Measurements from ENCODE around the gene DNAJC5G. TPM values are rescaled to one million over a fixed set of nuclear protein-coding genes. Genes with fewer than 3 reads are reported as not detected.

The DNAJC5G gene
- total RNA-seq, 2 experiments from 2014 or later, result not detected

GRCh38 chr2:27322766-27323595 is 47.7 kb downstream of the DNAJC5G start, which contains the start of gene MPV17:
Gene MPV17, minus strand, starts transcription at chr2:27323097. Its CDS starts 580 bp downstream, at chr2:27322517.
- peaks cover 16% of the 10 kb centered on the region for H3K4me1 Mint-ChIP-seq
- H3K27ac Mint-ChIP-seq, result peak within 1 kb of the TSS; percentile 90
- DNase-seq, result peak; percentile 89
- no peaks in the 10 kb centered on the region for H3K27me3 Mint-ChIP-seq
- no peaks in the 10 kb centered on the region for H3K9me3 Mint-ChIP-seq
- H3K36me3 Mint-ChIP-seq, result peaks cover 20% of the 10 kb centered on the region
- H3K4me3 Mint-ChIP-seq, result peak within 1 kb of the TSS; percentile 91

GRCh38 chr2:27323596-27324285 is 48.5 kb downstream of the DNAJC5G start:
- H3K9me3 Mint-ChIP-seq, result no peaks in the 10 kb centered on the region
- H3K4me3 Mint-ChIP-seq, result peak overlapping the region; percentile 91
- peaks cover 16% of the 10 kb centered on the region for H3K4me1 Mint-ChIP-seq
- DNase-seq, result no peak
- peak overlapping the region; percentile 90 for H3K27ac Mint-ChIP-seq
- H3K36me3 Mint-ChIP-seq, result peaks cover 23% of the 10 kb centered on the region
- no peaks in the 10 kb centered on the region for H3K27me3 Mint-ChIP-seq

- peak overlapping the region; percentile 10 for H3K27ac Mint-ChIP-seq
- H3K4me3 Mint-ChIP-seq, result peak overlapping the region; percentile 37
- H3K9me3 Mint-ChIP-seq, result no peaks in the 10 kb centered on the region
- no peaks in the 10 kb centered on the region for H3K27me3 Mint-ChIP-seq
- DNase-seq, result no peak
- peaks cover 16% of the 10 kb centered on the region for H3K4me1 Mint-ChIP-seq
- H3K36me3 Mint-ChIP-seq, result peaks cover 23% of the 10 kb centered on the region
Measured at GRCh38 chr2:27324720-27325119, 49.5 kb downstream of the DNAJC5G start.

Other genes with a start within 250 kb of the DNAJC5G start
- gene TMEM214, start 242.5 kb upstream of the DNAJC5G start, total RNA-seq, result 10 to 100 TPM; 50.6 to 54.3 TPM
- 10 to 100 TPM; 14.8 to 15.2 TPM for gene AGBL5, start 223.8 kb upstream of the DNAJC5G start, total RNA-seq
- gene OST4, start 203.8 kb upstream of the DNAJC5G start, total RNA-seq, result 100 to 1,000 TPM; 282 to 290 TPM
- gene EMILIN1, start 196.8 kb upstream of the DNAJC5G start, total RNA-seq, result under 1 TPM; 0.62 to 0.76 TPM
- gene KHK, start 188.7 kb upstream of the DNAJC5G start, total RNA-seq, result 10 to 100 TPM; 12.6 to 12.8 TPM
- gene CGREF1, start 156.3 kb upstream of the DNAJC5G start, total RNA-seq, result 1 to 10 TPM; 8.8 to 9.8 TPM
- under 1 TPM; 0.44 to 0.54 TPM for gene ABHD1, start 151.6 kb upstream of the DNAJC5G start, total RNA-seq
- gene PREB, start 140.8 kb upstream of the DNAJC5G start, total RNA-seq, result 10 to 100 TPM; 62.1 to 63.3 TPM
- gene PRR30, start 136.0 kb upstream of the DNAJC5G start, total RNA-seq, result not detected
- gene TCF23, start 126.4 kb upstream of the DNAJC5G start, total RNA-seq, result not detected
- gene ATRAID, start 63.4 kb upstream of the DNAJC5G start, total RNA-seq, result 10 to 100 TPM; 75.4 to 77.4 TPM
- gene SLC5A6, start 63.2 kb upstream of the DNAJC5G start, total RNA-seq, result 10 to 100 TPM; 74.2 to 81.9 TPM
- 100 to 1,000 TPM; 134 TPM for gene CAD, start 58.1 kb upstream of the DNAJC5G start, total RNA-seq
- gene SLC30A3, start 12.4 kb upstream of the DNAJC5G start, total RNA-seq, result under 1 TPM; 0.14 to 0.22 TPM
- gene TRIM54, start 7.0 kb downstream of the DNAJC5G start, total RNA-seq, result under 1 TPM; 0.24 to 0.33 TPM
- 1 to 10 TPM; 1.3 to 1.6 TPM for gene UCN, start 33.0 kb downstream of the DNAJC5G start, total RNA-seq
- gene MPV17, start 47.7 kb downstream of the DNAJC5G start, total RNA-seq, result 10 to 100 TPM; 84.4 to 87.8 TPM
- 10 to 100 TPM; 77.4 to 83.9 TPM for gene GTF3C2, start 81.3 kb downstream of the DNAJC5G start, total RNA-seq
- gene EIF2B4, start 94.9 kb downstream of the DNAJC5G start, total RNA-seq, result 10 to 100 TPM; 41.2 to 43.6 TPM
- gene SNX17, start 95.2 kb downstream of the DNAJC5G start, total RNA-seq, result 10 to 100 TPM; 88.1 to 96.0 TPM
- 1 to 10 TPM; 8.3 to 9.9 TPM for gene ZNF513, start 105.3 kb downstream of the DNAJC5G start, total RNA-seq
- 100 to 1,000 TPM; 172 to 176 TPM for gene PPM1G, start 134.2 kb downstream of the DNAJC5G start, total RNA-seq
- 10 to 100 TPM; 57.0 to 62.5 TPM for gene NRBP1, start 153.2 kb downstream of the DNAJC5G start, total RNA-seq
- 1 to 10 TPM; 7.4 to 9.9 TPM for gene KRTCAP3, start 166.9 kb downstream of the DNAJC5G start, total RNA-seq
- gene IFT172, start 214.3 kb downstream of the DNAJC5G start, total RNA-seq, result 1 to 10 TPM; 7.1 to 8.1 TPM
- gene FNDC4, start 219.8 kb downstream of the DNAJC5G start, total RNA-seq, result not detected
- gene GCKR, start 221.4 kb downstream of the DNAJC5G start, total RNA-seq, result not detected

All from activated naive CD8-positive, alpha-beta T cell treated with anti-CD3 and anti-CD28 coated beads for 36 hours (primary cell).